Stimulated activated CD4-positive, alpha-beta T cell treated with anti-CD3 and anti-CD28 coated beads, Interleukin-2, amount 100 ng/mL, for 4 hours (primary cell): Measurements from ENCODE around the gene TNKS1BP1.

Source experiments
- DNase-seq: peaks from one replicate; pipeline ENCODE4 v3.0.0-alpha.2; 2020; ENCODE audit warnings: low read depth

The TNKS1BP1 gene

GRCh38 chr11:57332694-57333440, 8.1 kb upstream of the TNKS1BP1 start:
- DNase-seq: no peak

DNA sequence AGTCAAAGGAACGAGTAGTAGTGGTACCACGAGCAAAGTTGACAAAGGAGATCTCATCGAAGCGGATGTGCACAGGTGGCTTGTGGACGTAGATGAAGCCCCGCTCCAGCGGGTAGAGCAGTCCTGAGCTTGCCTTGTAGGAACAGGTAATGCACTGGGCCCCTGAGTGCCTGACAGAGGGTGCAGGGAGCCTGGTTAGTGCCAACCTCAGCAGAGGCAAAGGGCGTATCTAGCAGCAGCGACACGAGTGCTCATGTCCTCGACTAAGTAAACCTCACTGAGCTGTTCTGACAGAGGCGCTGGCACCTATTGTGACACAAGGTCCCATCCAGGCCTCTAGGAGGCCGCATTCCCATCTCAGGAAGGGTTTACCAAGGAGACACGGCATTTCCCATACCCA, 7.0 kb upstream of the TNKS1BP1 start:
- DNase-seq: no peak

DNA sequence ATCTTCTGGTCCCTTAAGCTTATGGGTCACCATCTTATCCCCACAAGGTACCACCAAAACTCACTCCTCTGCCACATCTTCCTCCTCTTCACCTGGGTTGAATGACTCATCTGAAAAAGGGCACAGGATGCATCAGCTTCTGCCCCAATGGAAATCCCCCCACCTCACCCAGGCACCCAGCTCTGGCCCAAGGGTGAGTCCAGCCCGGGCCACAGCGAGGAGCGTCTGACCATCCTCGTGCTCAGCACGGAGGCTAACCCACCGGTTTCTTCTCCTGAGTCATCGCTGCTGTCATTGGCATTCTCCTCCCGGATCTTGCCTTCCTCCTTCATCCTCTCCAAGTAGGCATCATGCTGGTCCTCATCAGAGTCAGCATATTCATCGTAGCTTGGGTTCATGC, 5.3 kb upstream of the TNKS1BP1 start:
- DNase-seq: no peak

- no peak for DNase-seq
These were observed 3.0 kb upstream of the TNKS1BP1 start for GRCh38 chr11:57327721-57328120.

- DNase-seq: no peak
These were observed 940 bp upstream of the TNKS1BP1 start for GRCh38 chr11:57325735-57326048.

- DNase-seq: peak; percentile 24
These were observed 432 bp downstream of the TNKS1BP1 start for GRCh38 chr11:57324154-57324885.

GRCh38 chr11:57323855-57324153, 948 bp downstream of the TNKS1BP1 start:
- no peak for DNase-seq

- DNase-seq: no peak
These were observed 1.4 kb downstream of the TNKS1BP1 start for GRCh38 chr11:57323167-57323854.

DNA sequence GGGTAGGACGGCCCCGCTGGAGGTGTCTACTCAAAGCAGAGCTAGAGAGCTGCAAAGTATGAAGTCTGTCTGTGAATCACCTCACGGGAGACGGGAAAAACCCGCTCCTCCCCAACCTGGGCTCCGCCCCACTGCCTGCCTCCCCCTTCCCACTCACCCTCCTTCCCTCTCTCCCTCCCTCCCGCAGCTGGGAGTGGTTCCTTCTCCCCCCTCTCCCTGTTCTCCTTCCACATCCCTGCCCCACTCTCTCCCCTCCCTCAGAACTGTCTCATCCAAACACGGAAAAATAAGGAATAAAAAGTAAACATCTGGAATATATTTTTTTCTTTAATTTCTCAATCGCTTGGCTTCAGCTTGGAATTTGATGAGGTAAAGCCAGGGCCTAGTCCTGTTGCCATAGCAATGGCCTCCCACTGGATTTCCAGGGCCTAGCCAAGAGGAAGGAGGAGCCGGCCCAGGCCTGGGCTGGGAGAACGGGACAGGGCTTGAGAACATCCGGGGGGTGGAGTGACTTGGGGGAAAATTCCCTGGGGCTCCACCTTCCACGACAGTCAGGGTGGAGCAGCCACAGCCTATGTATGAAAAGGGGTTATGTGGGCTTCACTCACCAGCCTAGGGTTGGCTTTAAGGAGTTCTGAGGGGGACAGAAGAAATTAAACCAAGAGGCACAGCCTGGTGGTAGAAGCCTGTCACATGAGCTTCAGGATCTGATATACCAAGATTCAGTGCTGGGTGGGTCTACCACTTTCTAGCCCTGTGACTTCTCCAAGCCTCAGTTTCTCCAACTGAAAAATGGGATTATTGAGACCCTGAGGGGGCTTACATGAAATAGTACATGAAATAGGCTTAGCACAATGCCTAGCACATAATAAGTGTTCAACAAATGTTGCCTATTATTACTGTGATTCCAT, 2.2 kb downstream of the TNKS1BP1 start:
- no peak for DNase-seq

- DNase-seq: no peak
These were observed 3.1 kb downstream of the TNKS1BP1 start for GRCh38 chr11:57321388-57322255.

GRCh38 chr11:57320719-57321387, 3.9 kb downstream of the TNKS1BP1 start:
- DNase-seq: no peak

DNA sequence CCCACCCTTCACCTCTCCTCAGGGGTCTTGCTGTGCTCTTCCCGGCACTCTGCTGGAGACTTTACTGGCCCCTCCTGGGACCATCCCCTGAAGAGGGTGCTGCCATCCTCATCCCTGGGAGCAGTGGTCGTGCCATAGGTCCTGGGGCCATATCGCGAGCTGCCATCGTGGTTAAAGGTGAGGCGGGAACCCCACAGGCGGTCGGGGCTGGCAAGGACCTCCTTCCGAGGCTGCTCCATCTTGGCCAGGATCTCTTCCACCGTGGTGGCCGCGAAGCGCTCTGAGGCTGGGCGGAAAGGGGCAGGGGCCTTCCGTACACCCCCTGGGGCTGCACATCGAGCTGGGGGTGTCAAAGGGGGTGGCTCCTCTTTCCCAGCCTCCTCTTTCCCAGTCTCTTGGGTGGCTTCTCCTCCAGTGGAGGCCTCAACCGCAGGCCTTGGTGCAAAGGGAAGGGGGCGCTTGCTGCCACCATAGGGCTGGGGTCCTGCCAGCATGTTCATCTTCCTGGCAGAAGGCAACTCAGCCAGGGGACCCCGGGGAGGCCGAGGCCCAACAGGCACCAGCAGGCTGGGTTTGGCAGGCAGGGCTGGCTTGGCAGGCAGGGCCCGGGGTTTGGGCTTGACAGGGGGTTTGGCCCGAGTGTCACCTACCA, 4.6 kb downstream of the TNKS1BP1 start:
- DNase-seq: no peak

DNA sequence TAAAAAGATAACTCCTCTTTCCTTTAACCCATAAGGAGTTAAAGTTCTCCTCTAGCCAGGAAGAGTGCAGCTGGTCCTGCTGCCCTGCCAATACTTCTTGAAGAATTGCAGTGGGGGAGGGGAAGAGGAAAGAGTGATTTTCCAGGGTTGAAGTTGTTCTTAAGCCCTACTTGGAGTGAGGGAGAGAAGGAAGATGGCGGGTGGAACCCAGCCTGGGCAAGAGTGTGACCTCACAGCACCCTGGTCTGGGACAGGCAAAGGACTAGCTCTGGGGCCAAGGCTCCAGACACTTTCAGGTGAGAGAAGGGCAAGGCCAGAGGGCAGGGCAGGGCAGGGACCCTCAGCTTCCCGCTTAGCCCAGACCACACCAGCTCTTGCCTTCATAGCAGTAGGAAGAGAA, 6.6 kb downstream of the TNKS1BP1 start:
- no peak for DNase-seq

DNA sequence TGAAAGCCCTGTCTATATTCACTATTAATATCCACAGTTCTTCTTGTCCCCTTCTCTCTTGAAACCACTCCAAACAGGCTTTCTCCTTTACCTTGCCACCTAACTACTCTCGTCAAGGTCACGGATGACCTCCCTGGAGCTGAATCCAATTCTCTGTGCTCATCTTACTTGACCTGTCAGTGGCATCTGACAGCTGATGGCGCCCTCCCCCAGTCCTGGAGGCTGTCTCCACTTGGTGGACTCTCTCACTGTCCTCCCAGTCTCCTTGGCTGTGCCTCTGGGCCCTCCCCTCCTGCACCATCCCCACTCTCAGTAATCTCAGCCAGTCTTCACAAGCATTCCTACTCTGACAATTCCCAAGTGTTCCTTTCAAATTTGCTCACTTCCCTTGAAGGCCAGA, 8.7 kb downstream of the TNKS1BP1 start:
- no peak for DNase-seq

- no peak for DNase-seq
These were observed 9.3 kb downstream of the TNKS1BP1 start for GRCh38 chr11:57315491-57315890.

DNA sequence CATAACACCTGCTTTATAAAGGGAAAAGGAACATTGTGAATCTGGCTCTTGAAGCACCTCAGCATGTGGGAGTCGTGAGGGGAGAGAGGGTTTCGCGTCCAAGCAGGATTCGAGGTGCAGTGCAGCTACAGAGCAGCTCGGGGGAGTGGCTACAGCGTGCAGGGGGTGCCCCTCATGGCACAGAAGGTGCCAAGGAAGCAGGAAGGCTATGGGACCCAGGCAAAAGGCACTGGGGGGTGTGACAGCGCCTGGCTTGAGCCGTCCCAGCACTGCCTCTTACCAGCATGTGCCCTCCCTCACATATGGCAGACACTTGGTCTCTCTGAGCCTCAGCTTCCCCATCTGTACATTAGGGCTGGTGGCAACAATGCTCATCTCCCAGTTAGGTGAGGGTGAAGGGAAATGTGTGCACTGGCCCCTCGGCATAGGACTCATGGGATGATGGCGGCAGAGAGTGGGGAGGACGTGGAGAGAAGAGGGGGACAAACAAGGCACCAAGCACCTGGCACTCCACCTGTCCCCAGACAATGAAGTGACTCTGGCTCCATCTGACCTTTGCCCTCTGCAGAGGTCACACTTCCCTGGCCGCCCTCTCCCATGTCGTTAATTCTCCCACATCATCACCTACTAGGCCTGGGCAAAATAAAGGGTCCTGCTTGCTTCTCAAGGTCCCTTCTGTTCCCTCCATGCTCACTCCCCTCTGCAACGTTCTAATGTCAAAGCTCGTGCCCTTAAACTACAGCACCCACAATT, 10.4 kb downstream of the TNKS1BP1 start:
- DNase-seq: no peak

DNA sequence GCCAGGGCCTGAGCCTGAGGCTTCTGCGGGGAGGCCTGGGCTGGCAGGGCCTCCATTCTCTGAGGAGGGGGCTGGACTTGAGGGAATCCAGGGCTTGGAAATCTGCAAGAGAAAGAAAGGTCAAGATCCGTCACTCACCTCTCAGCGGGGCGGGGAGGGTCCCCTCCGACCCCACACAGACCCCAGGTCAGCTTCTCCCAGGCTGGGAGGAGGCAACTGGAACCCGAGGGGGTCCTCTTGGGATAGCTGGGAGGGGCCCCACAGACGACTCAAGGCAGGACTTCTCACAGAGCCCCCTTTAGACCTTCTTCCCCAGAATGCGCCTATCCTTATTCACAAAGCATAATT, 11.0 kb downstream of the TNKS1BP1 start:
- DNase-seq: no peak

- DNase-seq: no peak
These were observed 11.5 kb downstream of the TNKS1BP1 start for GRCh38 chr11:57313071-57313787.

GRCh38 chr11:57312511-57313021, 12.2 kb downstream of the TNKS1BP1 start:
- no peak for DNase-seq
